ENCODE measurements around the gene RCCD1.
"Not testable (repeated sequence)": the region's sequence is repeated elsewhere in the genome, so short reads cannot be mapped to it uniquely, and the experiment has no call there.

The RCCD1 gene

DNA sequence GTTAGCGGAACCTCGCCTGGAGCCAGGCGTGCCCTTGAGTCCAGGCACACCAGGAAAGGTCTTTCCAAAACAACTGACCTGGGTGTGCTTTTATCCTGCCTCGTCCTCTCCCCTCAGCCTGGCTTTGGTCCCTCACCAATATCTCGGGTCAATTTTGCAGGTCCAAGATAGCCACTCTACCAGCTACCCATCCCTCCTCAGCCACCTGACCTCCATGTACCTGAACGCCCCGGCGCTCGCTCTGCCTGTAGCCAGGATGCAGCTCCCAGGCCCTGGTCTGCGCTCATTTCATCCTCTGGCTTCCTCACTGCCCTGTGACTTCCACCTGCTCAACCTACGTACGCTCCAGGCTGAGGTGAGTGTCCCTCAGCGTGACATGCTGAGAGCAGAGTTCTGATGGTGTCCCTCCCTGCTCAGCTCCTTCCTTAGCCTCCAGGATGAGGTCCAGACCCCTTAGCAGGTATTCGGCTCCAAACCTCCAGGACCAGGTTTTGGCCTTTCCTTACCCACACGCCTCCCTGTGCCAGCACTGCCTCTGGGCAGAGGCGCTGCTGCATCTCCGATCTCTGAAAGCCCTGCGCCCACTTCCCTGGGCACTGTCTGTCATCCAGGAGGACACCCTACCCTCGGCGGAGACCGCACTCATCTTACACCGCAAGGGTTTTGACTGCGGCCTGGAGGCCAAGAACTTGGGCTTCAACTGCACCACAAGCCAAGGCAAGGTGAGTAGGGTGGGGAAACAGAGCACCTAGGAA, 36.5 kb upstream of the RCCD1 start:
- no peak for DNase-seq

- no peak for DNase-seq
Measured at GRCh38 chr15:90918835-90919234, 35.8 kb upstream of the RCCD1 start.

GRCh38 chr15:90921887-90922286, 32.8 kb upstream of the RCCD1 start:
- no peak for DNase-seq

DNA sequence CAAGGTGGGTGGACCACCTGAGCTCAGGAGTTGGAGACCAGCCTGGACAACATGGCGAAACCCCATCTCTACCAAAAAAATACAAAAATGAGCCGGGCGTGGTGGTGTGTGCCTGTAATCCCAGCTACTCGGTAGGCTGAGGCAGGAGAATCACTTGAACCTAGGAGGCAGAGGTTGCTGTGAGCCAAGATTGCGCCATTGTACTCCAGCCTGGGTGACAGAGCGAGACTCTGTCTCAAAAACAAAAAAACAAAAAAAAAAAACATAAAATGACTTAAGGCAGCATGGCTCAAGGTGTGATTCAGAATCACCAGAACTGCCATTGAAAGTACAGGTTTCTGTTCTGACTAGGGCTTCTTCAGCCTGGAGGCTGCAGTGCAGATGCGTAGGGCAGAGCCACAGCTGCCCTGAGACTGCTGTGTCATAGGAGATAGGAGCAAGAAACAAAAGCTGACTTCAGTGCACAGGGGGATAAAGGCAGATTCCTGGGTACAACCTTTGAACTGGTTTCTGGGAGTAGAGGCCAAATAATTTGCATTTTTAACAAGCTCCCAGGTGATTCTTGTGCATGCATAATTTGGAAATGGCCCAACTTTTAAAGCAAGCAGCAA, 31.9 kb upstream of the RCCD1 start:
- DNase-seq = not testable (repeated sequence)

- DNase-seq = no peak
Measured at GRCh38 chr15:90924375-90924774, 30.3 kb upstream of the RCCD1 start.

DNA sequence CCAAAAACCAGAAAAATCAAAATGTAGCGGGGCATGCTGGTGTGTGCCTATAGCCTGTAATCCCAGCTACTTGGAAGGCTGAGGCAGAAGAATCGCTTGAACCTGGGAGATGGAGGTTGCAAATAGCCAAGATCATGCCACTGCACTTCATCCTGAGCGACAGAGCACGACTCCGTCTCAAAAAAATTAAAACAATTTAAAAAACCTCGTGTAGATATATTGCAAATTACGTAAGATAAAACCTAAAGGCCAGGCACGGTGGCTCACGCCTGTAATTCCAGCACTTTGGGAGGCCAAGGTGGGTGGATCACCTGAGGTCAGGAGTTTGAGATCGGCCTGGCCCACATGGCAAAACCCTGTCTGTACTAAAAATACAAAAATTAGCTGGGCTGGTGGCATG, 27.9 kb upstream of the RCCD1 start:
- DNase-seq = not testable (repeated sequence)

- not testable (repeated sequence) for DNase-seq
Measured at GRCh38 chr15:90928106-90928505, 26.6 kb upstream of the RCCD1 start.

DNA sequence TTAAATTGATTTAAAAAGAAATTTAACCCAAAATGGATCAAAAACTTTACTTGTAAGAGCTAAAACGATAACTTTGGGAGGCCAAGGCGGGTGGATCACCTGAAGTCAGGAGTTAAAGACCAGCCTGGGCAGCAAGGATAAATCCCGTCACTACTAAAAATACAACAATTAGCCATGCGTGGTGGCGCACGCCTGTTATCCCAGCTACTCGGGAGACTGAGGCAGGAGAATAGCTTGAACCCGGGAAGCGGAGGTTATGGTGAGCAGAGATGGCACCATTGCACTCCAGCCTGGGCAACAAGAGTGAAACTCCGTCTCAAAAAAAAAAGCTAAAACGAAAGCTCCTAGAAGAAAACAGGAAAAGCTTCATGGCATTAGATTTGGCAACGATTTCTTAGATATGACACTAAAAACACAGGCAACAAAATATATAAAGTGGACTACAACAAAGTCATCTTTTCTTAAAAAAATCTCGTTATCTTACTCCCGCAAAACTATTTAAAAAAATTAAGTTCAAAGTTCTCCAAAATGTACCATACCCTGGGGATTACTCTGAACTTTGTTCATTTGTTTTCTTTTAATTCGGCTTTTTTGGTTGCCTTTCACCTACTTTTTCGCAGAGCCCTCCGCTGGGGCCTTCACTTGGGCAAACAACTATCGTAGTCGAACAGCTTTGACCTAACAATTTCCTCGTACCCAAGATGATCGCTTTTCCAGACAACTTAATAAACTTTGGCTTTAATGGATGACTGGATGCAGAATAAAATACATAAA, 25.3 kb upstream of the RCCD1 start:
- no peak for DNase-seq

DNA sequence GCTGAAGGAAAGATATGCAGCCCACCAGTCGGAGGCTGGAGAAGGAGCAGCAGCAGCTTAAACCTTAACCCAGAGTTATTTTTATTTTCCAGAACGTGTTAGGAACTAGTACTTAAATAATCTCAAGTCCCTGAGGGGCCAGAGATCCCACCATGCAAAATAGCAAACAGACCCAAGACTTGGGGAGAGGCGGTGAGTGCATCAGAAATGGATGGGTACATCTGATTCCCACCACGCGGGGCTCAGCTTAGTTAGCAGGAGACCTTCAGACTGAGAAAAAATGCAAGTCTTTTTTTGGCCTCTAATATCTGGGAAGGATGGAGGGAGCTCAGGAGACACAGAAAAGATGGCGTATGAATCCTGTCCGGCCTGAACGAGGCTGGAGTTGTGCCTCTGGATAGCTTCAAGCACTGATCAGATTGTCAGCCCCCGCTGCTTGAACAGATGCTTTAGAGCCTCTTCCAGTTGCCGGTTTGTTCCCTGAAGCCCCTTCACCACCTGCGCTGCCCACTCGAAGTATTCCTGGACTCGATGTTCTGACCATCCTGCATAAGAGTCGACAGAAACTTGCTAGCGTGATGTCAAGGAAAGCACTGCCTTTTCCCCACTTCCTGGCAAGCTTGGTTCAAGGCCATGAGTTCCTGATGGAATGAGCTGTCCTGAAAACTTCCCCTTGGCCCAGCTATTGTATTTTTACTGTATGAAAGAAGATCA, 23.7 kb upstream of the RCCD1 start:
- DNase-seq = no peak

DNA sequence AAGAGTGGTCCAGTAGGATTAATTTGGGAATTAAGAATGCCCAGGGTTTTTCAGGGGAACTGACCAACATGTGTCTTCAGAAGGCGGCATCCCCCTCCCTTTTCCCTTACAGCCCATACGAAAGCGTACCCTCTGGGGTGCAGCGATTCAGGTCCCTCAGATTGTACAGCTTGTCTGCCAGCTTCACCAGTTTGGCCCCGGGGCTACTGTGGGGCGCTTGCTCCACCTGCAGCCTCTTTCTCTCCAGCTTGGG, 23.2 kb upstream of the RCCD1 start:
- DNase-seq = no peak

GRCh38 chr15:90931828-90932659, 22.6 kb upstream of the RCCD1 start, which contains the start of gene HDDC3:
Gene HDDC3 (minus strand): TSS chr15:90932549. CDS start chr15:90932540, 9 bp downstream.
- DNase-seq = peak; percentile 38

DNA sequence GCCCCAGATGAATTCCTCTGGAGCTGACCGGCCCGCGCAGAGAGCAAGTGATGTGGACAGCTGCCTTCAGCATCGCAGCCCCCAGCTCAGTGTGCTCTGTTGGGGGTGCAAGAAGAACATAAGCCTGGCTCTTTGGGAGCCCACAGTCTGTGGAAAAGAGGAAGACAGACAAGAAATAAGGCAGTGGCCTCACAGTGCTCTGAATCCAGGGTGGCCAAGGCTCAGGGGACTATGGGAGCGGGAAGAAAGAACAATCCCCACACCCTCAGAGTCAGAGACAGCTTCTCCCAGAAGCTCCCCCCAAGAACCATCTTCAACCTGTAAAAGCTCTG, 22.1 kb upstream of the RCCD1 start:
- DNase-seq = no peak

- DNase-seq = no peak
Measured at GRCh38 chr15:90933301-90933700, 21.4 kb upstream of the RCCD1 start.

DNA sequence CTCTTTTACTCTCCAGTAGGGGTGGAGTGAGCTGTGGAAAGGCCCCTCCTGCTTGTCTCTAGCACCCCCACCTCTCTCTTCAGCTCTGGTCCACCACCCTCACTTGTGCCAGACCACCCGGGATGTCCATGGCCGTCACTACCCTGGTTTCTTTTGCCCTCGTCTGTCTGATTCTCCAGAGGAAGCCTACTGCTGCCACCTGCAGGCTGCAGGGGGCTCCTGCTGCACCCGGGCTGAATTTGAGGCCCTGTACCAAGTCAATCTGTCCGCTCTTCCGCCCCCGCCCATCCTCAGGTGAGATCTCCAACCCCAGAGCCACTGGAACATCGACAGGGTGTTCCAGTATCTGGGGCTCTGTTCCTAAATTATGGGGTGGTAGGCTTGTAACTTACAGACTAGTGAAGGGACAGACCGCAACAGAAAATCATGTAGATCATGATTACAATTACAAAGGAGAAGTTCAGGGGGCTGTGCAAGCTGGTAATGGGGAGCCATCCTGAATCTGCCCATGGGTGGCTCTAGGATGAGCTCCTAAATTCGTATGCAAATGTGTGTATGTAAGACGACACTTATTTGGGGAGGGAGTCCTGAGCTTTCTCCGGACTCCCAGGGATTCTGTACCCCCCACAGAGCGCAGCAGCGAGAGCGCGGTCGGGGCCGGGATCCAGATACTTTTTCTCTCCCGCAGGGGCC, 20.3 kb upstream of the RCCD1 start:
- DNase-seq = peak; percentile 52

- peak; percentile 41 for DNase-seq
Measured at GRCh38 chr15:90934949-90935751, 19.5 kb upstream of the RCCD1 start, which contains the start of gene UNC45A. Gene UNC45A (plus strand): TSS chr15:90935285. CDS start chr15:90935325, 40 bp downstream.

DNA sequence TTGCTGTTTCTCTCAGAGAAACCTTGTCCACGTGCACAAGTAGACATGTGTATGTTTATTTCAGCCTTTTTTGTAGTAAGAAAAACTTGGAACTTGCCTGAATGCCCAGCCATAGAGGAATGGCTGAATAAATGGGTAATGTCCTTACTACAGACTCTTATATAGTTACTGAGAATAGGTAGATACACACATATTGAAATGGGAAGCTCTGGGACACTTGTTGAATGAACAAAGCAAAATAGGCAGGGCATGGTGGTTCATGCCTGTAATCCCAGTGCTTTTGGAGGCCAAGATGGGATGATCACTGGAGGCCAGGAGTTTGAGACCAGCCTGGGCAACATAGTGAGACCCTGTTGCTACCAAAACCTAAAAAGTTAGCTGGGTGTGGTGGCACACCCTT, 17.9 kb upstream of the RCCD1 start:
- no peak for DNase-seq

- DNase-seq = no peak
Measured at GRCh38 chr15:90938261-90938660, 16.4 kb upstream of the RCCD1 start.

DNA sequence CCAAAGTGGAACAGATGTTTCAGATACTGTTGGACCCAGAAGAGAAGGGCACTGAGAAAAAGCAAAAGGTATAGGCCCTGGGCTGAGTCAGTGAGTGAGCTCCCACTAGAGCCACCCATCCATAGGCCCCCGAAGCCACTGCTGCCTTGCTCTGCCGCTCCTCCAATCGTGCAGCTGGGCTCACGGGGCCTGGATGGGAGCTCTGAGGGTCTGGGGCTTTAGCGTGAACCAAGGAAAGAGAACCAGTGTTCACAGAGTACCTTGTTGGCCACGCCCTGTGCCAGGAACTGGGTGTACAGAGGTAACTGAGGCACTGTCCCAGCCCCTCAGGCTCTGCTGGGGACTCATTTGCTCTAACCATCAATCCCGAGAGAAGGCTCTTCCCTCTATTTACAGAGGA, 14.9 kb upstream of the RCCD1 start:
- DNase-seq = no peak

DNA sequence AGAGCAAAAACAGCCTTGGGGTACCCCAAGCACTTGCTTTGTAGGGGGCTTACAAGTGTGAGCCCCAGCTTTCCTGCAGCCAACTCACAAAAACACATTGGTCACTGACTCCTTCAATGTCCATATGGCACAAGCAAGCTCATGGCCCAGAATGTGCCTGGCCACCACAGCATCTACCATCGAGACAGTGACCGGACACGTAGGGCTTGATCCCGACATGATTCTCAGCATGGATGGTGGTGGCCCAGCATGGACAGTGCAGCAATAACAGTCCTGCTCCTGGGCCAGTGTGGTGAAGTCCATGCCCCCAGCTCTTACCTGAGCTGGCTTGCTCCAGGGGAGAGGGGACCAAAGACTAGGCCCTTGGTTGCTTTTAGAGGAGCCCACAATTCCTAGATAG, 13.6 kb upstream of the RCCD1 start:
- DNase-seq = no peak

GRCh38 chr15:90942354-90943120, 12.1 kb upstream of the RCCD1 start:
- no peak for DNase-seq
